Neural cell (in vitro differentiated cells): ENCODE measurements around the gene SNAPIN. TPM values are rescaled to one million over a fixed set of nuclear protein-coding genes. Genes with fewer than 3 reads are reported as not detected.
A peak's percentile ranks its signal among the peaks of the same experiment; 100 is the strongest.
"Not testable (repeated sequence)": the region's sequence is repeated elsewhere in the genome, so short reads cannot be mapped to it uniquely, and the experiment has no call there.

Experiments used
- H2AFZ ChIP-seq: fragments of 200-600, 300-800 bp; sonication (generic), shearing (Covaris generic); 2 replicates; pipeline ENCODE4 v1.6.0; 2014; ENCODE audit warnings: low read depth, mild to moderate bottlenecking, antibody characterized with exemption, low read length, moderate library complexity
- H3F3A ChIP-seq: fragments of 200-600 bp; shearing (Covaris generic); 2 replicates; pipeline ENCODE4 v1.6.1; 2016; ENCODE audit warnings: mild to moderate bottlenecking, moderate library complexity, mixed read lengths, antibody characterized with exemption, low read length; ENCODE audit not compliant: insufficient read depth, poor library complexity, severe bottlenecking
- H3K27ac ChIP-seq: fragments of 200-600, 300-800 bp; sonication (generic), shearing (Covaris generic); 2 replicates; pipeline ENCODE4 v1.5.1; 2014; ENCODE audit warnings: mild to moderate bottlenecking, low read length, moderate library complexity
- H3K27me3 ChIP-seq: fragments of 300-800, 200-600 bp; sonication (generic), shearing (Covaris generic); 2 replicates; pipeline ENCODE4 v1.6.0; 2014; ENCODE audit warnings: mild to moderate bottlenecking, low read depth, low read length, moderate library complexity; ENCODE audit not compliant: insufficient read depth
- H3K36me3 ChIP-seq: fragments of 300-800, 200-600 bp; sonication (generic), shearing (Covaris generic); 2 replicates; pipeline ENCODE4 v1.5.1; 2014; ENCODE audit warnings: mild to moderate bottlenecking, antibody characterized with exemption, low read length, moderate library complexity; ENCODE audit not compliant: insufficient read depth
- H3K4me2 ChIP-seq: fragments of 300-800, 200-600 bp; sonication (generic), shearing (Covaris generic); 2 replicates; pipeline ENCODE4 v1.6.0; 2014; ENCODE audit warnings: mild to moderate bottlenecking, low read length
- H3K4me3 ChIP-seq: fragments of 300-800, 200-600 bp; sonication (generic), shearing (Covaris generic); 2 replicates; pipeline ENCODE4 v1.5.1; 2014; ENCODE audit warnings: mild to moderate bottlenecking, low read length, moderate library complexity
- H3K79me2 ChIP-seq: fragments of 200-600 bp; shearing (Covaris generic); replicated peaks from 2 replicates; pipeline ENCODE4 v1.6.0; 2014; ENCODE audit warnings: mild to moderate bottlenecking, low read length, moderate library complexity; ENCODE audit not compliant: insufficient read depth
- H3K9ac ChIP-seq: fragments of 300-800, 200-600 bp; sonication (generic), shearing (Covaris generic); 2 replicates; pipeline ENCODE4 v1.6.1; 2016; ENCODE audit warnings: mild to moderate bottlenecking, low read length, mixed read lengths
- H3K9me2 ChIP-seq: fragments of 200-600 bp; shearing (Covaris generic); 2 replicates; pipeline ENCODE4 v1.6.1; 2016; ENCODE audit warnings: mild to moderate bottlenecking, low read length, mixed read lengths; ENCODE audit not compliant: insufficient read depth
- H3K9me3 ChIP-seq: fragments of 200-600, 300-800 bp; sonication (generic), shearing (Covaris generic); 2 replicates; pipeline ENCODE4 v1.6.1; 2016; ENCODE audit warnings: mild to moderate bottlenecking, mixed run types, low read length, moderate library complexity, mixed read lengths
- H4K20me1 ChIP-seq: fragments of 200-600 bp; shearing (Covaris generic); 2 replicates; pipeline ENCODE4 v1.6.1; 2016; ENCODE audit warnings: mild to moderate bottlenecking, mixed run types; ENCODE audit not compliant: insufficient read depth
- EP300 ChIP-seq: fragments of 450-650 bp; conservative IDR thresholded peaks from 2 replicates; pipeline ENCODE4 v1.6.1; 2014; ENCODE audit warnings: antibody characterized with exemption, mild to moderate bottlenecking, moderate library complexity; ENCODE audit not compliant: poor library complexity, severe bottlenecking
- EZH2 ChIP-seq: fragments of 200-600, 300-800 bp; shearing (Covaris generic), sonication (generic); IDR thresholded peaks from 2 replicates; pipeline ENCODE4 v1.6.1; 2014; ENCODE audit warnings: antibody characterized with exemption, low read length, borderline replicate concordance, mild to moderate bottlenecking; ENCODE audit not compliant: insufficient read depth, poor library complexity, severe bottlenecking
- MXI1 ChIP-seq: fragments of 450-650 bp; conservative IDR thresholded peaks from 2 replicates; pipeline ENCODE4 v1.6.1; 2014; ENCODE audit warnings: antibody characterized with exemption, mild to moderate bottlenecking; ENCODE audit not compliant: poor library complexity, severe bottlenecking
- POLR2AphosphoS5 ChIP-seq: IDR thresholded peaks from 2 replicates; pipeline ENCODE4 v1.6.1; 2012
- RAD21 ChIP-seq: fragments of 450-650 bp; conservative IDR thresholded peaks from 2 replicates; pipeline ENCODE4 v1.6.1; 2014; ENCODE audit warnings: antibody characterized with exemption, mild to moderate bottlenecking, moderate library complexity
- REST ChIP-seq: IDR thresholded peaks from 2 replicates; pipeline ENCODE4 v1.6.1; 2012; ENCODE audit warnings: borderline replicate concordance
- SMC3 ChIP-seq: fragments of 450-650 bp; conservative IDR thresholded peaks from 2 replicates; pipeline ENCODE4 v1.6.1; 2014; ENCODE audit warnings: antibody characterized with exemption, mild to moderate bottlenecking, moderate library complexity; ENCODE audit not compliant: poor library complexity
- TAF1 ChIP-seq: IDR thresholded peaks from 2 replicates; pipeline ENCODE4 v1.6.1; 2012; ENCODE audit warnings: low read depth
- polyA plus RNA-seq: library from polyadenylated mRNA; depleted of rRNA; stranded (reverse); fragments of >200 nt; gene quantifications from 2 replicates; pipeline ENCODE4 v1.2.3, GENCODE V29; 2014
- TF ChIP-seq, protein P1 (sequence below): fragments of 450-650 bp; IDR thresholded peaks from 2 replicates; pipeline ENCODE4 v1.5.1; 2014; ENCODE audit warnings: antibody characterized with exemption, mild to moderate bottlenecking, moderate library complexity; ENCODE audit not compliant: poor library complexity, severe bottlenecking

Gene SNAPIN
- polyA plus RNA-seq, 1 donor from 2014 or later, result 100.0 TPM

- H4K20me1 ChIP-seq, result no peaks in the 10 kb centered on the region
- H3K9me2 ChIP-seq, result no peaks in the 10 kb centered on the region
- TF ChIP-seq EZH2 (no peak), EP300 (peak; percentile 51), RAD21 (no peak), MXI1 (peak; percentile 77), TAF1 (peak; percentile 97), SMC3 (peak; percentile 42), REST (peak; percentile 86), POLR2AphosphoS5 (peak; percentile 98)
- TF ChIP-seq, protein P1, sequence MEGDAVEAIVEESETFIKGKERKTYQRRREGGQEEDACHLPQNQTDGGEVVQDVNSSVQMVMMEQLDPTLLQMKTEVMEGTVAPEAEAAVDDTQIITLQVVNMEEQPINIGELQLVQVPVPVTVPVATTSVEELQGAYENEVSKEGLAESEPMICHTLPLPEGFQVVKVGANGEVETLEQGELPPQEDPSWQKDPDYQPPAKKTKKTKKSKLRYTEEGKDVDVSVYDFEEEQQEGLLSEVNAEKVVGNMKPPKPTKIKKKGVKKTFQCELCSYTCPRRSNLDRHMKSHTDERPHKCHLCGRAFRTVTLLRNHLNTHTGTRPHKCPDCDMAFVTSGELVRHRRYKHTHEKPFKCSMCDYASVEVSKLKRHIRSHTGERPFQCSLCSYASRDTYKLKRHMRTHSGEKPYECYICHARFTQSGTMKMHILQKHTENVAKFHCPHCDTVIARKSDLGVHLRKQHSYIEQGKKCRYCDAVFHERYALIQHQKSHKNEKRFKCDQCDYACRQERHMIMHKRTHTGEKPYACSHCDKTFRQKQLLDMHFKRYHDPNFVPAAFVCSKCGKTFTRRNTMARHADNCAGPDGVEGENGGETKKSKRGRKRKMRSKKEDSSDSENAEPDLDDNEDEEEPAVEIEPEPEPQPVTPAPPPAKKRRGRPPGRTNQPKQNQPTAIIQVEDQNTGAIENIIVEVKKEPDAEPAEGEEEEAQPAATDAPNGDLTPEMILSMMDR, result peak; percentile 83
- peaks cover 20% of the 10 kb centered on the region for H3K36me3 ChIP-seq
- peak within 1 kb of the TSS; percentile 99 for H3K4me2 ChIP-seq
- no peaks in the 10 kb centered on the region for H3K27me3 ChIP-seq
- peak within 1 kb of the TSS; percentile 85 for H3K4me3 ChIP-seq
- H3K79me2 ChIP-seq, result peaks cover 30% of the 10 kb centered on the region
- peak within 1 kb of the TSS; percentile 47 for H2AFZ ChIP-seq
- no peaks in the 10 kb centered on the region for H3K9me3 ChIP-seq
- H3F3A ChIP-seq, result no peaks in the 10 kb centered on the region
- H3K27ac ChIP-seq, result peak within 1 kb of the TSS; percentile 89
- peak within 1 kb of the TSS; percentile 95 for H3K9ac ChIP-seq
Measured at GRCh38 chr1:153670859-153671627, 12.5 kb downstream of the SNAPIN start, which contains the start of gene ILF2. Gene ILF2, minus strand, starts transcription at chr1:153670993. Its CDS starts 71 bp downstream, at chr1:153670922.

GRCh38 chr1:153671628-153672353 is 13.3 kb downstream of the SNAPIN start:
- Histone ChIP-seq H2AFZ (peak overlapping the region; percentile 21), H3K9ac (peak overlapping the region; percentile 42), H3K27ac (peak overlapping the region; percentile 64), H3K4me2 (peak overlapping the region; percentile 4), H3K36me3 (peaks cover 20% of the 10 kb centered on the region), H3K79me2 (peaks cover 30% of the 10 kb centered on the region), H3K4me3 (peak overlapping the region; percentile 85)
- H3F3A ChIP-seq, H3K9me2 ChIP-seq, H3K27me3 ChIP-seq, H4K20me1 ChIP-seq, H3K9me3 ChIP-seq: not testable (repeated sequence)
- TF ChIP-seq, protein P1, result peak; percentile 35
